GM21528 (cell line): ENCODE data around the gene BRAF.
"Not testable (repeated sequence)": the region's sequence is repeated elsewhere in the genome, so short reads cannot be mapped to it uniquely, and the experiment has no call there.

Source experiments
- ATAC-seq: cut with Tn5 transposase; IDR thresholded peaks from one replicate; pipeline ENCODE4 v1.9.1; 2021; ENCODE audit warnings: mild to moderate bottlenecking, moderate library complexity; ENCODE audit not compliant: unreplicated experiment, low FRiP score

BRAF gene

GRCh38 chr7:140882834-140883233 is 41.9 kb downstream of the BRAF start:
- ATAC-seq = not testable (repeated sequence)

GRCh38 chr7:140881507-140882228 is 43.1 kb downstream of the BRAF start:
- ATAC-seq = no peak

- no peak for ATAC-seq
Measured at GRCh38 chr7:140877249-140877524, 47.5 kb downstream of the BRAF start.

DNA sequence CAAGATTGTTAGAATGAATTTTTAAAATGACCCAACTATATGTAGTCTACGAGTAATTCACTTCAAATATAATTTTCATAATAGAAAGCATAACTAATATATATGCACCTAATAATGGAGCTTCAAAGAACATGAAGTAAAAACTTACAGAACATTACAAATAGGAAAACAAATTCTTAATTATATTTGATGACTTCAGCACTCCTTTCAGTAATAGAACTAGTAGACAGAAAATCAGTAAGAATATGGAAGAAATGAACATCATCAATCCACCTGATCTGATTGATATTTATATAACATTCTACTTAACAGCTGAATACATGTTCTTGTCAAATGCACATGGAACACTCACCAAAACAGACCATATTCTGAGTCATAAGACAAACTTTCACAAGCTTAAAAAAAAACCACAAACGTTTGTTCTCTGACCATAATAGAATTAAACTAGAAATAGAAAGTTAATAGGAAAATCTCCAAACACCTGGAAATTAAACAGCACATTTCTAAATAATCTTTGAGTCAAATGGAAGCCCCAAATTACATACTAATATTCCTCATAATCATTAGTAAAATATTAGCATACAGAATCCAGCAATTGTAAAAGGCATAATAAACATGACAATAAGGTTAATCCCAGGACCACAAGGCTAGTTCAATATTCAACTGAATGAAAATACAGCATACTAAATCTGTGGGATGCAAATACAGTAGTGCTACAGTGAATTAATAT is 48.0 kb downstream of the BRAF start:
- ATAC-seq = peak; percentile 76

DNA sequence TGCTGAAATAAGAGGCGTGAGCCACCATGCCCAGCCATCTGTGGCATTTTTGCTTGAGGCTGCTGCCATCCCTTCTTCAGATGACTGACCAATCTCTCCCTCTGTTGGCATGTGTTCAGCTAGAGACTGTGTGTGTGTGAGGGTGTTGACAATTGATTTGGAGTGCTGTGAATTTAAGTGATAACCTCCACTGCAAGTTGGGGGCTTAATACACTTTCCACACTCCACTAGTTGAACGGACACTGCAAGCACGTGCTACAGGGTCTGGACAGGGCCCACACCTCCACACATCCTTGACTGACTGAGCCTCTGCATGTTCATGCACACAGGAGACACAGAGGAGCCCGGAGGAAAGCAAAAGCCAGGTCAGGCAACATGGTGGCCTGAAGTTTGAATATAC is 51.3 kb downstream of the BRAF start:
- no peak for ATAC-seq

DNA sequence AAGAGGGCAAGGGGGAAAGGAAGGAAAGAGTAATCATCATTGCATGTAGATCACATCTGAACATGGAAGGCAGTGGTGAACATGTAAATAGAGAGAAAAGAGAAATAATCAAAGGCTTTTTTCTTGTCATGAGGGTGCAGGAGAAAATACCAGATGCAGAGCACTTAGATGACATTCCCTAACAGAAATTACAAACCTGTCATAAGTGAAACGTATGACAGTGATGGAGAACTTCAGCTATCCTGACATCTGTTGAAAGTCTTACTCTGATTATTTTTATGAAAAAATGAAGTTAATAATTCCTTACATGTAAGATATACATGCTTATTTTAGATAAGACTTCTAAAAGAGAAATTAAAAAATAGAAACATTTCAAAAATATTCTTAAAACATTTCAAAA is 54.7 kb downstream of the BRAF start:
- ATAC-seq = no peak

DNA sequence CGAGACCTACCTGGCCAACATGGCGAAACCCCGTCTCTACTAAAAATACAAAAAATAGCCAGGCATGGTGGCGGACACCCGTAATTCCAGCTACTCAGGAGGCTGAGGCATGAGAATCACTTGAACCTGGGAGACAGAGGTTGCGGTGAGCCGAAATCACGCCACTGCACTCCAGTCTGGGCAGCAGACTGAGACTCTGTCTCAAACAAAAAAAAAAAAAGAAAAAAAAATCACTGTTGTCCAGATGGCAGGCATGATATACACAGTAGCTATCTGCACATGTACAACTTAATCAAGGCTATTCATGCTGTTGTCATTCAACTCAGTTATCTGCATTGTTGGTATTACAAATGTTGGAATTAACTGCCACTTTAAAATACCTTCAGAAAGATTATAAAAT is 55.3 kb downstream of the BRAF start:
- ATAC-seq = no peak

- no peak for ATAC-seq
Measured at GRCh38 chr7:140867467-140868462, 57.0 kb downstream of the BRAF start.

DNA sequence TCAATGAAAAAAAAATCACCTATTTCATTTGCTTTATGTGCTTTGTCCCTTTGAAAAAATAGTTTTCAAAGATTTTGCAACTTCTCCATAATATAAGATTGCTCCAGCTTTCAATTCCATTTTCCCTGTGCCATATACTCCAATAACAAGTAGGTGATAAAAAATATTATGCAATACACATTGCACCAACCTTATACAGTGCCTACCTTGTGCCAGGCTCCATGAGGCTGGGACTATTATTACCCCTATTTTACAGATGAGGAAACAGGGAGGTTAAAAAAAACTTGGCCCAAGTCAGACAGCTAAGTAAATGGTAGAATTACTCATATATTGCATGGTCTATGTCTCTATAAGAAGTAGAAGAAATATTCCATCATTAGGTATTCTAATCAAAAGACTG is 57.8 kb downstream of the BRAF start:
- no peak for ATAC-seq

DNA sequence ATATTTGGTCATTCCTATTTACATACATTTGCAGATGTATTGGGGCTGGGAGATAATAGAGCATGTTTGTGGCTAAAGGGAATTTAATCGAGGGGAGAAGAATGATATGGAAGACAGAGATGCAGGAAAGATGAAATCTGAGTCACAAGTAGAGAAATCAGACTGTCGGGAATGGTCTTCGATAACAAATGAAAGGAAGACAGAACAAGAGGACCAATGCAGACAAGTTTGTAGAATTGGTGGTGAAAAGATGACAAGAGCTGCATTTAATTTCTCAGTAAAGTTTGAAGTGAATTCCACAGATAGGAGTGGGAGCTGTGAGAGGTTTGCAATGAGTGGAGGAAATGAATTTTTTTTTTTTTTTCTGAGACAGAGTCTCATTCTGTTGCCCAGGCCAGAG is 60.0 kb downstream of the BRAF start:
- no peak for ATAC-seq

- no peak for ATAC-seq
Measured at GRCh38 chr7:140863867-140864266, 60.9 kb downstream of the BRAF start.

GRCh38 chr7:140863184-140863583 is 61.5 kb downstream of the BRAF start:
- ATAC-seq = no peak

DNA sequence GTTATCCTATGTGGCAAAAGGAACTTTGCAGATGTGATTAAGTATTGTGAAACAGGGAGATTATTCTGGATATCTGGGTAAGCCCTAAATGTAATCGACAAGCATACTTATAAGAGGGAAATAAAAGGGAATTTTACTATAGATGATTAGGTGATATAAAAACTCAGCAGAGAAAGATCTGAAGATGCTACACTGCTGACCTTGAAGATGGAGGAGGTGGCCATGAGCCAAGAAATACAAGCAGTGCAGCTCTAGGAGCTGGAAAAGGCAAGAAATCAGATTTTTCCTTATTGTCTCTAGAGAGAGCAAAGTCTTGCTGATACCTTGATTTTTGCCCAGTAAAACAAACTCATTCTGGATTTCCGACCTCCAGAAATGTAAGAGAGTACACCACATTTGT is 67.7 kb downstream of the BRAF start:
- no peak for ATAC-seq

DNA sequence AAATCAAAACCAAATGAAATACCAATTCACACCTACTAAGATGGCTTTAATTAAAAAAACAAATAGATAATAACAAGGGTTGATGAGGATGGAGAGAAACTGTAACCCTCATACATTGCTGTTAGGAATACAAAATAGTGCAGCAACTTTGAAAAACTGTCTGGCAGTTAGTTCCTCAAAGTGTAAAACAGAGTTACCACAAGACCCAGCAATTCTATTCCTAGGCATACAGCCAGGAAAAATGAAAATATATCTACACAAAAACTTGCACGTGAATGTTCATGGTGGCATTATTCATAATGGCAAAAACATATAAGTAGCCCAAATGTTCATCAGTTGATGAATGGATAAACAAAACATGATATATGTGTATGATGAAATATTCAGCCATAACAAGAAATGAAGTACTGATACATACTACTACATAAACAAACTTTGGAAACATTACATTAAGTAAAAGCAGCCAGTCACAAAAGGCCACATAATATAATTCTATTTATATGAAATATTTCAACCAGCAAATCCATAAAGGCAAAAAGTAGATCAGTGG is 83.5 kb downstream of the BRAF start:
- no peak for ATAC-seq

DNA sequence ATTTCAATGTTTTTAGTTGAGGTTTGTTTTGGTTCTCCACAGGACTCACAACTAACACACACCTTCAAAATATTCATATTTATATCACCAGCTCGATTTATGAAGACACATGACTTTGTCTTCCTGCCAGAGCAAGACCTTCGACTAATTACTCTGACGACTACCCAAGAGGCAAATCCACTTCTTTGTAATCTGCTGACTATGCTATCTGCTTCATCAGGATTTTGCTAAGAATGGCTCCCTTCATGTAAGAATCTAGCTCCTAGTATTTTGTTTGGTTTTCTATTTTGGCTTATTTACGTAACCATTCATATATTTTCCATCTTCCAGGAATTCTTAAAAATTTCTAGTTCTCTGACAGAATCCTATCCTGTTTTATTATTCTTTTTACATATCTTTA is 93.0 kb downstream of the BRAF start:
- ATAC-seq = no peak

- no peak for ATAC-seq
Measured at GRCh38 chr7:140829720-140830119, 95.0 kb downstream of the BRAF start.

DNA sequence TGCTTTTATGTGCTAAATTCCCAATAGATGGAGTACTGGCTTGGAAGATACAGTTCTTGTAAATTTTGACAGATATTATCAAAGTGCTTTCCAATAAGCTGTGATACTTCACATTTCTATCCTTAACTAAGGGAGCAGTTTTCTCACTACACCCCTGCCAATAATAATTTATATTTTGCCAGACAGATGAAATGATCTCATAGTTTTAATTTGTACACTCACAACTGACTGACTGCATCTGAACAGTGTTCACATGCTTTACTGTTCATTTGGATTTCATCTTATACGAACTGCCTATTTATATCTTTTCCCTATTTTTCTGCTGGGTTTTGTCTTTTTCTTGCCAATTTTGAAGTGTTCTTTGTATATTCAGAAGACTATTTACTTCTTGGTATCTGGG is 96.0 kb downstream of the BRAF start:
- ATAC-seq = no peak

- not testable (repeated sequence) for ATAC-seq
Measured at GRCh38 chr7:140817383-140817782, 107.3 kb downstream of the BRAF start.

GRCh38 chr7:140810830-140811556 is 113.7 kb downstream of the BRAF start:
- peak; percentile 79 for ATAC-seq

DNA sequence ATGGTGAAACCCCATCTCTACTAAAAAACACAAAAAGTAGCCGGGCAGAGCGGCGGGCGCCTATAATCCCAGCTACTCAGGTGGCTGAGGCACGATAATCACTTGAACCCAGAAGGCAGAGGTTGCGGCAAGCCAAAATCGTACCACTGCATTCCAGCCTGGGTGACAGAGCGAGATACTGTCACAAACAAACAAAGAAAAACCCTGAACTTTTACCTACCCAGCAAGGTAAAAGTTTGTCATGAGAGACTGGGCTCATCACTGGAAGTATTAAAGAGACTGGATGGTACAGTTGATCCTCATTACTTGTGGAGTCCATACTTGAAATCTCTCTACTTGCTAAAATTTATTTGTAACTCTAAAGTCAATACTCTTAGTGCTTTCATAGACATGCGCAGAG is 114.3 kb downstream of the BRAF start:
- ATAC-seq = no peak
